WTC11 (cell line): ENCODE data around the gene EIF3F. TPM values are rescaled to one million over a fixed set of nuclear protein-coding genes. Genes with fewer than 3 reads are reported as not detected.

Source experiments
- ATAC-seq: fragments of 200-7000 bp; cut with Tn5 transposase; 2 replicates; pipeline ENCODE4 v1.10.0; 2021; ENCODE audit warnings: mild to moderate bottlenecking, moderate library complexity
- CTCF ChIA-PET: fragments of 300-600 bp; sonication (Branson Sonifier 250); formaldehyde crosslinking; loops from one replicate; lab custom pipeline; 2021; ENCODE audit warnings: antibody characterized with exemption; lab: Charles Lee
- POLR2A ChIA-PET: fragments of 350-600 bp; sonication (Branson Sonifier 250); formaldehyde crosslinking; loops from one replicate; lab custom pipeline; 2021; ENCODE audit warnings: antibody characterized with exemption; lab: Charles Lee
- DNase-seq: peaks from one replicate; pipeline ENCODE4 v3.0.0; 2021; ENCODE audit warnings: low spot score
- H3K27ac Mint-ChIP-seq: 2 replicates; pipeline ENCODE4 v1.8.0; 2021; ENCODE audit warnings: mixed read lengths
- H3K27me3 Mint-ChIP-seq: 2 replicates; pipeline ENCODE4 v1.8.0; 2021; ENCODE audit warnings: low read depth, mild to moderate bottlenecking, moderate library complexity, mixed read lengths
- H3K36me3 Mint-ChIP-seq: 2 replicates; pipeline ENCODE4 v1.8.0; 2021; ENCODE audit warnings: mixed read lengths
- H3K4me1 Mint-ChIP-seq: 2 replicates; pipeline ENCODE4 v1.8.0; 2022; ENCODE audit warnings: mixed read lengths
- H3K4me3 Mint-ChIP-seq: 2 replicates; pipeline ENCODE4 v1.8.0; 2021; ENCODE audit warnings: mild to moderate bottlenecking, moderate library complexity, mixed read lengths
- H3K9me3 Mint-ChIP-seq: 2 replicates; pipeline ENCODE4 v1.8.0; 2021; ENCODE audit warnings: mixed read lengths
- CREB1 ChIP-seq: sonication (generic); formaldehyde crosslinking; IDR thresholded peaks from 2 replicates; pipeline ENCODE4 v1.8.0; 2023; ENCODE audit warnings: mild to moderate bottlenecking, missing genetic modification reagents
- ELF4 ChIP-seq: sonication (generic); formaldehyde crosslinking; IDR thresholded peaks from 2 replicates; pipeline ENCODE4 v1.8.1; 2022; ENCODE audit warnings: low read depth, mild to moderate bottlenecking, moderate library complexity, missing genetic modification reagents
- ETV6 ChIP-seq: sonication (generic); formaldehyde crosslinking; IDR thresholded peaks from 2 replicates; pipeline ENCODE4 v1.8.1; 2022; ENCODE audit warnings: mild to moderate bottlenecking, missing genetic modification reagents
- FOXK1 ChIP-seq: sonication (generic); formaldehyde crosslinking; IDR thresholded peaks from 2 replicates; pipeline ENCODE4 v1.8.0; 2022; ENCODE audit warnings: mild to moderate bottlenecking, moderate library complexity, missing genetic modification reagents
- GABPB1 ChIP-seq: sonication (generic); formaldehyde crosslinking; IDR thresholded peaks from 2 replicates; pipeline ENCODE4 v1.8.1; 2023; ENCODE audit warnings: mild to moderate bottlenecking, missing genetic modification reagents
- GRHL2 ChIP-seq: fragments of 250-450 bp; sonication (Bioruptor Pico); IDR thresholded peaks from 2 replicates; pipeline ENCODE4 v1.8.0; 2022; ENCODE audit warnings: mild to moderate bottlenecking, moderate library complexity; ENCODE audit not compliant: insufficient replicate concordance, severe bottlenecking
- HMGA2 ChIP-seq: fragments of 250-450 bp; sonication (Bioruptor Pico); IDR thresholded peaks from 2 replicates; pipeline ENCODE4 v1.4.0; 2021; ENCODE audit warnings: mild to moderate bottlenecking, moderate library complexity
- JAZF1 ChIP-seq: fragments of 250-450 bp; sonication (Bioruptor Pico); IDR thresholded peaks from 2 replicates; pipeline ENCODE4 v1.9.0; 2021; ENCODE audit warnings: moderate library complexity, mild to moderate bottlenecking, inconsistent platforms
- MYBL2 ChIP-seq: sonication (generic); formaldehyde crosslinking; IDR thresholded peaks from 2 replicates; pipeline ENCODE4 v1.8.1; 2023; ENCODE audit warnings: mild to moderate bottlenecking, moderate library complexity, missing genetic modification reagents
- NFE2L1 ChIP-seq: sonication (generic); formaldehyde crosslinking; IDR thresholded peaks from 2 replicates; pipeline ENCODE4 v1.8.1; 2023; ENCODE audit warnings: missing genetic modification reagents
- PRRX2 ChIP-seq: fragments of 250-450 bp; sonication (Bioruptor Pico); IDR thresholded peaks from 2 replicates; pipeline ENCODE4 v1.8.0; 2021; ENCODE audit warnings: mild to moderate bottlenecking
- RELA ChIP-seq: sonication (generic); formaldehyde crosslinking; IDR thresholded peaks from 2 replicates; pipeline ENCODE4 v1.8.1; 2022; ENCODE audit warnings: missing genetic modification reagents, mild to moderate bottlenecking, borderline replicate concordance
- TCF7 ChIP-seq: sonication (generic); formaldehyde crosslinking; IDR thresholded peaks from 2 replicates; pipeline ENCODE4 v1.8.0; 2022; ENCODE audit warnings: mild to moderate bottlenecking, low read depth, missing genetic modification reagents, moderate library complexity
- TEAD1 ChIP-seq: sonication (generic); formaldehyde crosslinking; IDR thresholded peaks from 2 replicates; pipeline ENCODE4 v1.8.0; 2022; ENCODE audit warnings: mild to moderate bottlenecking, missing genetic modification reagents
- ZBTB21 ChIP-seq: sonication (generic); formaldehyde crosslinking; IDR thresholded peaks from 2 replicates; pipeline ENCODE4 v1.8.1; 2023; ENCODE audit warnings: mild to moderate bottlenecking, missing genetic modification reagents, borderline replicate concordance
- ZNF138 ChIP-seq: sonication (generic); formaldehyde crosslinking; conservative IDR thresholded peaks from 2 replicates; pipeline ENCODE4 v1.8.1; 2022; ENCODE audit warnings: mild to moderate bottlenecking, moderate library complexity, missing genetic modification reagents
- ZNF263 ChIP-seq: sonication (generic); formaldehyde crosslinking; IDR thresholded peaks from 2 replicates; pipeline ENCODE4 v1.8.1; 2022; ENCODE audit warnings: low read depth, mild to moderate bottlenecking, moderate library complexity, missing genetic modification reagents
- ZNF671 ChIP-seq: fragments of 250-450 bp; sonication (Bioruptor Pico); IDR thresholded peaks from 2 replicates; pipeline ENCODE4 v1.8.0; 2021; ENCODE audit warnings: mild to moderate bottlenecking
- total RNA-seq: library from RNA; stranded (reverse); gene quantifications from 3 replicates; pipeline ENCODE4 v1.2.3, GENCODE V29; 2021
- TF ChIP-seq, protein P1 (sequence below): sonication (generic); formaldehyde crosslinking; IDR thresholded peaks from 2 replicates; pipeline ENCODE4 v1.8.1; 2023; ENCODE audit warnings: mild to moderate bottlenecking, missing genetic modification reagents, moderate library complexity
- TF ChIP-seq, protein P2 (sequence below): sonication (generic); formaldehyde crosslinking; IDR thresholded peaks from 2 replicates; pipeline ENCODE4 v1.8.1; 2022; ENCODE audit warnings: mild to moderate bottlenecking, moderate library complexity, missing genetic modification reagents
- TF ChIP-seq, protein P3 (sequence below): fragments of 250-450 bp; sonication (Bioruptor Pico); IDR thresholded peaks from 2 replicates; pipeline ENCODE4 v1.9.0; 2021; ENCODE audit warnings: mild to moderate bottlenecking
- TF ChIP-seq, protein P4 (sequence below): sonication (generic); formaldehyde crosslinking; IDR thresholded peaks from 2 replicates; pipeline ENCODE4 v1.8.1; 2022; ENCODE audit warnings: missing genetic modification reagents, borderline replicate concordance
- TF ChIP-seq, protein P5 (sequence below): sonication (generic); formaldehyde crosslinking; IDR thresholded peaks from 2 replicates; pipeline ENCODE4 v1.8.1; 2023; ENCODE audit warnings: mild to moderate bottlenecking, moderate library complexity, missing genetic modification reagents
- TF ChIP-seq, protein P6 (sequence below): sonication (generic); formaldehyde crosslinking; conservative IDR thresholded peaks from 2 replicates; pipeline ENCODE4 v1.8.1; 2023; ENCODE audit warnings: mild to moderate bottlenecking, low read depth, missing genetic modification reagents, moderate library complexity

Gene EIF3F
- total RNA-seq, 1 experiment from 2014 or later = 356 TPM

DNA sequence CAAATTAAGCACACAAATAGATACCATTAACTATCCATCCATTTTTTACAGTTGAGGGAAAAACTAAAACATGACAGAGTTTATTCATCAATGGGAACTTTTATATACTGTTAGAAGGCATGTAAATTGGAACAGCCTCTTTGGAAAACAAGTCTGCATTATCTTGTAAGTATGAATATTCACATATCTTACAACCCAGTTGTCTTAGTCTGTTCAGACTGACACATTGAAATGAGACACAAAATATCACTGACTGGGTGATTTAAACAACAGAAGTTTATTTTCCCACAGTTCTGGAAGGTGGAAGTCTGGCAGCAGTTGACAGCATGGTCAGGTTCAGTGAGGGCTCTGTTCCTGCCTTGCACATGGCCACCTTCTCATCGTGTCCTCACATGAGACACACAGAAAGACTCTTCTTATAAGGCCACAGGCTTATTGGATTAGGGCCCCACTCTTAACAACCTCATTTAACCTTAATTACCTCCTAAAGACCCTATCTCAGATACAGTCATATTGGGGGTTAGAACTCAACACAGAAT, 5.4 kb upstream of the EIF3F start:
- ChIA-PET CTCF (no interaction called here), POLR2A (no interaction called here)
- Mint-ChIP-seq H3K4me1 (peaks cover 19% of the 10 kb centered on the region), H3K9me3 (peaks cover 10% of the 10 kb centered on the region), H3K4me3 (no peak overlapping the region), H3K27ac (no peak overlapping the region), H3K36me3 (no peaks in the 10 kb centered on the region), H3K27me3 (no peaks in the 10 kb centered on the region)
- ATAC-seq (no peak), DNase-seq (no peak)
- TF ChIP-seq TEAD1 (CRISPR knock-in tag) (no peak), CREB1 (no peak), ZBTB21 (CRISPR knock-in tag) (no peak), HMGA2 (CRISPR knock-in tag) (no peak), TCF7 (CRISPR knock-in tag) (no peak), ELF4 (CRISPR knock-in tag) (no peak), PRRX2 (no peak), GABPB1 (CRISPR knock-in tag) (no peak), RELA (CRISPR knock-in tag) (no peak), ZNF263 (CRISPR knock-in tag) (no peak), ZNF138 (CRISPR knock-in tag) (no peak), GRHL2 (CRISPR knock-in tag) (no peak), ZNF671 (CRISPR knock-in tag) (no peak), ETV6 (CRISPR knock-in tag) (no peak), FOXK1 (no peak), NFE2L1 (CRISPR knock-in tag) (no peak)
- TF ChIP-seq, protein P1, sequence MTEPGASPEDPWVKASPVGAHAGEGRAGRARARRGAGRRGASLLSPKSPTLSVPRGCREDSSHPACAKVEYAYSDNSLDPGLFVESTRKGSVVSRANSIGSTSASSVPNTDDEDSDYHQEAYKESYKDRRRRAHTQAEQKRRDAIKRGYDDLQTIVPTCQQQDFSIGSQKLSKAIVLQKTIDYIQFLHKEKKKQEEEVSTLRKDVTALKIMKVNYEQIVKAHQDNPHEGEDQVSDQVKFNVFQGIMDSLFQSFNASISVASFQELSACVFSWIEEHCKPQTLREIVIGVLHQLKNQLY (CRISPR knock-in tag) = no peak
- TF ChIP-seq, protein P2, sequence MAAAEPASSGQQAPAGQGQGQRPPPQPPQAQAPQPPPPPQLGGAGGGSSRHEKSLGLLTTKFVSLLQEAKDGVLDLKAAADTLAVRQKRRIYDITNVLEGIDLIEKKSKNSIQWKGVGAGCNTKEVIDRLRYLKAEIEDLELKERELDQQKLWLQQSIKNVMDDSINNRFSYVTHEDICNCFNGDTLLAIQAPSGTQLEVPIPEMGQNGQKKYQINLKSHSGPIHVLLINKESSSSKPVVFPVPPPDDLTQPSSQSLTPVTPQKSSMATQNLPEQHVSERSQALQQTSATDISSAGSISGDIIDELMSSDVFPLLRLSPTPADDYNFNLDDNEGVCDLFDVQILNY (CRISPR knock-in tag) = no peak
- TF ChIP-seq, protein P3, sequence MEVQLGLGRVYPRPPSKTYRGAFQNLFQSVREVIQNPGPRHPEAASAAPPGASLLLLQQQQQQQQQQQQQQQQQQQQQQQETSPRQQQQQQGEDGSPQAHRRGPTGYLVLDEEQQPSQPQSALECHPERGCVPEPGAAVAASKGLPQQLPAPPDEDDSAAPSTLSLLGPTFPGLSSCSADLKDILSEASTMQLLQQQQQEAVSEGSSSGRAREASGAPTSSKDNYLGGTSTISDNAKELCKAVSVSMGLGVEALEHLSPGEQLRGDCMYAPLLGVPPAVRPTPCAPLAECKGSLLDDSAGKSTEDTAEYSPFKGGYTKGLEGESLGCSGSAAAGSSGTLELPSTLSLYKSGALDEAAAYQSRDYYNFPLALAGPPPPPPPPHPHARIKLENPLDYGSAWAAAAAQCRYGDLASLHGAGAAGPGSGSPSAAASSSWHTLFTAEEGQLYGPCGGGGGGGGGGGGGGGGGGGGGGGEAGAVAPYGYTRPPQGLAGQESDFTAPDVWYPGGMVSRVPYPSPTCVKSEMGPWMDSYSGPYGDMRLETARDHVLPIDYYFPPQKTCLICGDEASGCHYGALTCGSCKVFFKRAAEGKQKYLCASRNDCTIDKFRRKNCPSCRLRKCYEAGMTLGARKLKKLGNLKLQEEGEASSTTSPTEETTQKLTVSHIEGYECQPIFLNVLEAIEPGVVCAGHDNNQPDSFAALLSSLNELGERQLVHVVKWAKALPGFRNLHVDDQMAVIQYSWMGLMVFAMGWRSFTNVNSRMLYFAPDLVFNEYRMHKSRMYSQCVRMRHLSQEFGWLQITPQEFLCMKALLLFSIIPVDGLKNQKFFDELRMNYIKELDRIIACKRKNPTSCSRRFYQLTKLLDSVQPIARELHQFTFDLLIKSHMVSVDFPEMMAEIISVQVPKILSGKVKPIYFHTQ (CRISPR knock-in tag) = no peak
- TF ChIP-seq, protein P4, sequence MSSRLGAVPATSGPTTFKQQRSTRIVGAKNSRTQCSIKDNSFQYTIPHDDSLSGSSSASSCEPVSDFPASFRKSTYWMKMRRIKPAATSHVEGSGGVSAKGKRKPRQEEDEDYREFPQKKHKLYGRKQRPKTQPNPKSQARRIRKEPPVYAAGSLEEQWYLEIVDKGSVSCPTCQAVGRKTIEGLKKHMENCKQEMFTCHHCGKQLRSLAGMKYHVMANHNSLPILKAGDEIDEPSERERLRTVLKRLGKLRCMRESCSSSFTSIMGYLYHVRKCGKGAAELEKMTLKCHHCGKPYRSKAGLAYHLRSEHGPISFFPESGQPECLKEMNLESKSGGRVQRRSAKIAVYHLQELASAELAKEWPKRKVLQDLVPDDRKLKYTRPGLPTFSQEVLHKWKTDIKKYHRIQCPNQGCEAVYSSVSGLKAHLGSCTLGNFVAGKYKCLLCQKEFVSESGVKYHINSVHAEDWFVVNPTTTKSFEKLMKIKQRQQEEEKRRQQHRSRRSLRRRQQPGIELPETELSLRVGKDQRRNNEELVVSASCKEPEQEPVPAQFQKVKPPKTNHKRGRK (CRISPR knock-in tag) = no peak

DNA sequence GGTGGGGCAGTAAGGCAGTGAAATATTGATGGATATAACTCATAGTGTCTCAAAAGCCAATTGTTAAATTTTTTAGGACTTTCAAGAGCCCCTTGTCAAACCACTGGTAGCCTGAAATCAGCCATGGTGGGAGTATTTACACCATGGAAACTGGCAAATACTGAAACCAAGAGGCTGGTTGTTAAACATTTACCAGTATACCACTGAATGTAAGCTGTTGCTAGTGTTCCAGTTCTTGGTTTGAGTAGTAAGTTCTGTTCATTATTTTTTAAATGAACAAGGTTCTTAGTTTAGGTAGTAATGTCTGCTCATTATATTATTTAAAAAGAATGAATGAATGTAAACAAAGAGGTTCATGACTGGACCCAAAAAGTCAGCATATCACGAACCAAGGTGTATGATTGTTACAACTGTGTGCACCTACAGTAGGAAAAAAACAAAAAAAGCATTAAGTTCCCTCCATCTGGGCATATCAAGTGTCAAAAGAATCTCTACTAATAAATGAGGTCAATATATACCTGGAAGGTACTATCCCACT, 4.5 kb upstream of the EIF3F start:
- peaks cover 15% of the 10 kb centered on the region for H3K4me1 Mint-ChIP-seq
- POLR2A ChIA-PET = no interaction called here
- H3K9me3 Mint-ChIP-seq = peaks cover 10% of the 10 kb centered on the region
- no peak for DNase-seq
- H3K27ac Mint-ChIP-seq = no peak overlapping the region
- no peaks in the 10 kb centered on the region for H3K27me3 Mint-ChIP-seq
- H3K4me3 Mint-ChIP-seq = no peak overlapping the region
- ATAC-seq = no peak
- CTCF ChIA-PET = interaction anchor here (1.1 to 2.3 kb wide), 2 partner anchors 76 to 78 kb away, joined by 3 to 9 read pairs; no protein-coding TSS in a partner anchor
- H3K36me3 Mint-ChIP-seq = peaks cover under 1% of the 10 kb centered on the region; the same call in 1 of the 2 replicates
- TF ChIP-seq GABPB1 (CRISPR knock-in tag) (no peak), TEAD1 (CRISPR knock-in tag) (no peak), HMGA2 (CRISPR knock-in tag) (no peak), JAZF1 (CRISPR knock-in tag) (no peak), MYBL2 (CRISPR knock-in tag) (no peak)
- TF ChIP-seq, protein P2 (CRISPR knock-in tag) = no peak
- TF ChIP-seq, protein P5, sequence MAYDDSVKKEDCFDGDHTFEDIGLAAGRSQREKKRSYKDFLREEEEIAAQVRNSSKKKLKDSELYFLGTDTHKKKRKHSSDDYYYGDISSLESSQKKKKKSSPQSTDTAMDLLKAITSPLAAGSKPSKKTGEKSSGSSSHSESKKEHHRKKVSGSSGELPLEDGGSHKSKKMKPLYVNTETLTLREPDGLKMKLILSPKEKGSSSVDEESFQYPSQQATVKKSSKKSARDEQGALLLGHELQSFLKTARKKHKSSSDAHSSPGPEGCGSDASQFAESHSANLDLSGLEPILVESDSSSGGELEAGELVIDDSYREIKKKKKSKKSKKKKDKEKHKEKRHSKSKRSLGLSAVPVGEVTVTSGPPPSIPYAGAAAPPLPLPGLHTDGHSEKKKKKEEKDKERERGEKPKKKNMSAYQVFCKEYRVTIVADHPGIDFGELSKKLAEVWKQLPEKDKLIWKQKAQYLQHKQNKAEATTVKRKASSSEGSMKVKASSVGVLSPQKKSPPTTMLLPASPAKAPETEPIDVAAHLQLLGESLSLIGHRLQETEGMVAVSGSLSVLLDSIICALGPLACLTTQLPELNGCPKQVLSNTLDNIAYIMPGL = no peak
- TF ChIP-seq, protein P6, sequence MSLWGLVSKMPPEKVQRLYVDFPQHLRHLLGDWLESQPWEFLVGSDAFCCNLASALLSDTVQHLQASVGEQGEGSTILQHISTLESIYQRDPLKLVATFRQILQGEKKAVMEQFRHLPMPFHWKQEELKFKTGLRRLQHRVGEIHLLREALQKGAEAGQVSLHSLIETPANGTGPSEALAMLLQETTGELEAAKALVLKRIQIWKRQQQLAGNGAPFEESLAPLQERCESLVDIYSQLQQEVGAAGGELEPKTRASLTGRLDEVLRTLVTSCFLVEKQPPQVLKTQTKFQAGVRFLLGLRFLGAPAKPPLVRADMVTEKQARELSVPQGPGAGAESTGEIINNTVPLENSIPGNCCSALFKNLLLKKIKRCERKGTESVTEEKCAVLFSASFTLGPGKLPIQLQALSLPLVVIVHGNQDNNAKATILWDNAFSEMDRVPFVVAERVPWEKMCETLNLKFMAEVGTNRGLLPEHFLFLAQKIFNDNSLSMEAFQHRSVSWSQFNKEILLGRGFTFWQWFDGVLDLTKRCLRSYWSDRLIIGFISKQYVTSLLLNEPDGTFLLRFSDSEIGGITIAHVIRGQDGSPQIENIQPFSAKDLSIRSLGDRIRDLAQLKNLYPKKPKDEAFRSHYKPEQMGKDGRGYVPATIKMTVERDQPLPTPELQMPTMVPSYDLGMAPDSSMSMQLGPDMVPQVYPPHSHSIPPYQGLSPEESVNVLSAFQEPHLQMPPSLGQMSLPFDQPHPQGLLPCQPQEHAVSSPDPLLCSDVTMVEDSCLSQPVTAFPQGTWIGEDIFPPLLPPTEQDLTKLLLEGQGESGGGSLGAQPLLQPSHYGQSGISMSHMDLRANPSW (CRISPR knock-in tag) = no peak
